HG02840 (cell line): ENCODE measurements around the gene PDZD4.
"Not testable (repeated sequence)": the region's sequence is repeated elsewhere in the genome, so short reads cannot be mapped to it uniquely, and the experiment has no call there.

Experiments
- ATAC-seq: cut with Tn5 transposase; IDR thresholded peaks from one replicate; pipeline ENCODE4 v1.9.1; 2021; ENCODE audit warnings: mild to moderate bottlenecking, moderate library complexity, moderate number of reproducible peaks; ENCODE audit not compliant: unreplicated experiment, low FRiP score

The PDZD4 gene

DNA sequence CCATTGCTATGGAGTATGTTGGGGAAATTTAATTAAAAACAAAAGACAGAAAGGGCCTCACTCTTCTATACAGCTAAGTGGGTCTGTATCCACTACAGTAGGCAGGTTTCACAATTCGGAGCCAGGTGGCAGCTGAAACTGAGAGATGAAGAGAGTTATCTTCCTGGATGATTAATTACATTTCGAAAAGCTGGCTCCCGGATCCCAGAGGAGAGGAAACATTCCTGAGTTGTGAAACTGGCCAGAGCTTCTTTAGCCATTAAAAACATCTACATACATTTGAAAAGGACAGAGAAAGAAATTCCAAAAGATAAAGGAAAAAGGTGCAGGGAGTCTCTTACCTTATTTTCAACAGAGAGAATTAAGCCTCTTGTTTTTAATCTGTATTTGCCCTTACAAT lies 15.5 kb upstream of the PDZD4 start:
- no peak for ATAC-seq

DNA sequence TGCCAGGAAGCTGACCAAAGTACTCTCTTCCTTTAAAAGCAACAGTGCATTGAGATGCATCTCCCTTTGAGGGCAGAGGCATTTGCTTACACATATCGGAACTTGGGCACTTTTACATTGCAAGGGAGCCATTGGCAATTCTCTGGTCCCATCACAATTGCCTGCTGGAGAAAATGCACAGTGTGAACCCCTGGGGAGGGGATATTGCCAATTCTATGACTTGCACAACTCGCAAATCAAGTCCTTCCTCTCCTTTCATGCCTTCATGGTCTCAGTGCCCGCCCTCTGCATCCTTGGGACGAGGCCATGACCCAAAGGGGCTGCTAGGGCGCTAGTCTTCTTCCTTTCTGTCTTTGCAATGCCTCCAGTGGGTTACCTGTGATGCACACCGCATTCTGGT lies 14.9 kb upstream of the PDZD4 start:
- ATAC-seq, result no peak

DNA sequence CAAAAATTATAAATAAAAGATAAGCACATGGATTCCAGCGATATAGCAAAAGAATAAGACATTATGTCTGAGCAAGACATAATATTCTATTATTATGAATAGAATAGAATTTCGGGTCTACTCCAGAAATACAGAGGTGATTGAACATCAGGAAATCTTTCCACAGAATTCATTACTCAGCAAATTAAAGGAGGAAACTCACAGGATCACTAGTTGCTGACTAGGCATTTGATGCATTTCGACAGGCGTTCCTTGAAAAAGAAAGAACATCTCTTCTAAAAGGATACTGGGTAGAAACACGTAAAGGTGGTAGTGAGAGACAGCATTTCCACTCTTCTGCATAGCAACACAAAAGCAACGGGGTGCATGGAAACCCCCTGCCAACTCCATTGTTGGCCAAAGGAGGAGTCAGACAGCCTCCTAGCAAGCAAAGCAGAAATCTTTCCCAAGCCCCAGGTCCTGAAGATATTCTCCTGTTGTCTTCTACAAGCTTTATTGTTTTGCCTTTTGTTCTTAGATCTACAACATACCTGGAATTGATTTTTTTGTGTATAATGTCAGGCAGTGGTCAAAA lies 14.3 kb upstream of the PDZD4 start:
- ATAC-seq, result no peak

DNA sequence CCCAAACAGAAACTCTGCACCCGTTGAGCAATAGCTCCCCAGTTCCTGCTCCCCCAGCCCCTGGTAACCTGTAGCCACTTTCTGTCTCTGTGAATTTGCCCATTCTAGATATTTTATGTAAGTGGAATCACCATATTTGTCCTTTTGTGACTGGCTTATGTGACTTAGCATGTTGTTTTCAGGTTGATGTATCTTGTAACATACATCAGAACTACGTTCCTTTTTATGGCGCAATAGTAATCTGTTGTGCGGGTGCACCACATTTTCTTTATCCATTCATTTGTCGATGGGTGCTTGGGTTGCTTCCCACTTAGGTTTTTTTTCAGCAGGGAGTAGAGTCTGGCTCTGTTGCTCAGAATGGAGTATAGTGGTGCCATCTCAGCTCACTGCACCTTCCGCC lies 6.6 kb upstream of the PDZD4 start:
- no peak for ATAC-seq

DNA sequence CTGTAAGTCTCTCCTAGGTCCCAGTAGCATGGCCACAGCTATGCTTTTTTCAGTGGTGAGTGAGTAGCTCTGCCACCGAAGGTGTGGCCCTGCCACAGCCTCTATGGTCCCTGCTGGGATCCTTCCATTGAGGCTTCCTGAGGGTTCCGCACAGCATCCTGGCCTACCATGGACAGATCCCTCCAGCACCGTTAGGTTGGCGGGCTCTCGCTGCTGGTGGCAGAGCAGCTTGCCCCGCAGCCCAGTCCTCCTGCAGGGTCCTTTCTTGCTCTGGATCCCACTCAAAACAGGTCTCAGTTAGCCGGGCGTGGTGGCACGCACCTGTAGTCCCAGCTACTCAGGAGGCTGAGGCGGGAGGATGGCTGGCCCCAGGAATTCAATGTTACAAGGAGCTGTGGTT lies 2.4 kb upstream of the PDZD4 start:
- ATAC-seq, result no peak

DNA sequence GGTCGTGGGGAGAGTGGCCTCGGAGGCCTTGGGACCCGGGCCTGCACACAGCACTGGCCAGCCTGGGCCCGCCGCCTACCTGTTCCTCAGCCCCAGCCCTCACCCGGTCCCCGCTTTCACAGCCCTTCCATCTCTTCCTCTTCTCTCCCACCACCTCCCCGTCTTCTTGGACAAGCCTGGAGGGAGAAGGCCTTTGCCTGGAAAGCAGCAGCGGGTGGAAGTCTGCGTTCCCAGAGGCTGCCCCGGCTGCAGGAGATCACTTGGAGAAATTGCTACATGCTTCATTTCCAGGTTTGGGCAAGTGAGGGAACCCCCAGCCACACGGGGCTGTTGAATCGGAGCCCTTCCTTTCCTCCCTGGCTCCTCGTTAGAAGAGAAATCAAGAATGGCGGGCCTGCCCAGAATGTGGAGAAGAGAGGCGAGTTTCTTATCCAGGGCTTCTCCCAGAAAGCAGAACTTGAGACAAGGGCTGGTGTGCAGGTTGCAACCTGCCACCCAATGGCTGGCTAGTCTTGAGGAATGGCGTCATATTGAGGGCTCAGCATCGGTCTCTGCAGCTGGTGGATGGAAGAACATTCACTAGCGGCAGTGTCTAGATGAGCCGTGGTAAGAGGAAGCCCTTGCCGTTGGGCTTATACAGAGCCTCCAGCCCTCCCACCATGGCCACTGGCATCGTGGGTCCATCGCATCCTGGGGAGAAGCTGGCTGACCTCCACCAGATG lies 1.2 kb upstream of the PDZD4 start:
- no peak for ATAC-seq

DNA sequence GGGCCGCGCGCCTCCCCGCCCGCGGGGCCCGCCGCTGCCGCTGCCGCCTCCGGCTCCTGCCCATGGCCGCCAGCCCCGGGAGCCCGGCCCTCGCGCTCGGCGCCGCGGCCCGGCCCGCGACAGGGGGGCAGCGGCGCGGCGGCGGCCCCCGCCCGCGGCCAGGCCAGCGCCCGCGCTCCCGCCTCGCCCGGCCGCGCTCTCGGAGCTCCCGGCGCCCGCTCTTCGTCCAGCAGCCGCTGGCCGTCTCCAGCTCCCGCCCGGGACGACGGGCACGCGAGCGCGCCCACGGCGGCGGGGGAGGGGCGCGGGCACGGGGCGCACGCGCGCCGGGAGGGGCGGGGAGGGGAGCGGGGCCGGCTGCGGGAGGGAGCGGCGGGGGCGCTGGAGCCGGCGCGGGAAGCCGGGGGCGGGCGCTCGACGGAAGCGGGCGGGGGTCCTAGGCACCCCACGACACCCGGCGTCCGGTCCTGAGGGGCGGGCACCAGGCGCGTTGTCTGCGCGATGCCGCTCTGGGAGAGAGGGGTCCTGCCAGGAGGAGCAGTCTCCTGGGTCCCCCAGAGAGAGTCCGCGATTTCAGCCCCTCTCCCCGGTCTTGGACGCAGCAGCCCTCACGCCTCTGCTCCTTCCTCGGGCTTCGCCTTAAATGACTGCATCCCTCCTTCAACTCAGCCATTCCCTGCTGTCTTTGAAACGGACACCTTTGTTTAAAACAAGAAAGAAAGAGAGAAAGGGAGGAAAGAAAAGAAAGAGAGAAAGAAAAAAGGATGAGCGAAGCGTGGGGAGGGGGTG lies 490 bp upstream of the PDZD4 start:
- no peak for ATAC-seq

DNA sequence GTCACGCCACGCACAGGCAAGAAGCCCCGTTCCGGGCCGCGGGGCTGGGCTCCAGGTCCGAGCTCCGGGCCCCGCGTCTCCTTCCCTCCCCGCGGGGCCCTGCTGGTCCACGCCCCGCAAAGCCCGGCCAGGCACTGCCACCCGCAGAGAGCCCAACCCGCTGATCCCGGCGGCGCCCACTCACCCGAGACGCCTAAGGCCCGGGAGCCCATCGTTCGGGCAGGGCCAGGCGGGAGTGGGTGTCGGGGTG lies 870 bp downstream of the PDZD4 start:
- no peak for ATAC-seq

DNA sequence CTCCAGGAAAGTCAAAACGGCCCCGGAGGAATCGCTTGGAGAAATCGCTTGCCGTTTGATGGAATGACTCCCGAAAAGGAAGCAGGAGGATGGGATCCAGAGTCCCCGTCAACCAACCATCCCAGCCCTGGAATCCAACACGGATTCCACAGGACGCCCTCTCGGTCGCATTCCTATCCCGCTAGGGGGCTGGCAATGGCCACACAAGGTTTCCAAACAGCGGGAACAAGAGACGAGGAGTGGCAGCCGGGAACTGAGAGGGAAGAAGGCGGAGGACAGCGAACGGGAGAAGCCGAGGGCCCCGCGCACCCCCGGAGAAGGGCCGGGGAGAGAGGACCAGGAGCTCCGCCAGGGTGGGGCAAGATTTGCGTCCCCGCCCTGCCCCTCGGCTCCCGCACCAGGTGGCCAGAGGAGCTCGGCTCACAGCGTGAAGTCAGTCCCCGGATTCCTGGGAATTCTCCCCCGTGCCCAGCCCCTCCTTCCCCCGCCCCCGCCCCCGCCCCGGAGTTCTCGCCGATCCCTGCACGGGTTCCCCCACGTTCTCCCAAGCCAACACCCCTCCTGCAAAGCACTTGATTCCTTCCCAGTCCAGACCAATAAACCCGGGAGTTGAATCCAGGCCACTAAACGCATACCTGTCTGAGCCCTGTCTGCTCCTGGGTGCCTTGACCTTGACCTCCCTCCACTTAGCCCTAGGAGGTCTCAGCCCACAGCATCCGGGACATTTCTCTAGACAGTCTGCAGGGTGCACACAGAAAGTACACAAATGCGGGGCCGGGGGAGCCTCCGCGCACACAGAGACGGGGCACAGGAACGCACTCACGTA lies 1.4 kb downstream of the PDZD4 start:
- ATAC-seq, result no peak

DNA sequence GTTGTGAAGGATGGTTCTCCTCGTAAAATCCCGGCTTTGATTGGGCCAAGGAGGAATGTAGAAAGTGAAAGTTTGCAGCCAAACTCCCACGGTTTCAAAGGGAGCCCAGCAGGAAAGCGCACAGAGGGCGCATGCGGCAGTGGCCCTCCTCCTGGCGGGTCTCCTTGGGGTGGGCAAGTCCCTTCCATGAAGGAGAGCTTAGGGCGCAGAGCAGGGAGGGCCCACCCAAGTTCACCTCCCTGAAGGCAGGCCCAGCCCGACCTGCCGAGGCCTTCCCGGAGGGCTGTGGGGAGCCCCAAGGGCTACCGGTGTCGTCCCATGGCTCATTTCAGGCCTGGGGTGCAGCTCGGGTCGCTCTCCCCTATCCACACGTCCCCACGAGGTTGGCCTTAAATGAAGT lies 2.0 kb downstream of the PDZD4 start:
- no peak for ATAC-seq

DNA sequence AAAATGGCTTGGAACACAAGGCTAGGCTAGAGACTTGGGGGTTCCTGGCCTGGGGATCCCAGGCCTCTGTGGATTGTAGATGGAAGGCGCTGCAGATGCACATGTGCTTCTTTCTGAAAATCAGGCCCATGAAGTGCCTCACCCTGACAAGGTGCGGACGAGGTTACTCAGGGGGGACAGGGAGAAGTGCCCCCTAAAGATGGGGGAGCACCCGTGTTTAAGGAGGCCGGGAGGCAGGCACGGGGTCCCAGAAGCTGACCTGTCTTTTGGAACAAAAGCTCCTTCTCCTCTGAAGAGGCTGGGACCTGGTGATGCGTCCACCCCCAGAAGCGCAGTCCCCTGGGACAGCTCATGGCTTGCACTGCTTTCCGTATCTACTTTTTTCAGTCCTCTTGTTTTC lies 2.4 kb downstream of the PDZD4 start:
- no peak for ATAC-seq

DNA sequence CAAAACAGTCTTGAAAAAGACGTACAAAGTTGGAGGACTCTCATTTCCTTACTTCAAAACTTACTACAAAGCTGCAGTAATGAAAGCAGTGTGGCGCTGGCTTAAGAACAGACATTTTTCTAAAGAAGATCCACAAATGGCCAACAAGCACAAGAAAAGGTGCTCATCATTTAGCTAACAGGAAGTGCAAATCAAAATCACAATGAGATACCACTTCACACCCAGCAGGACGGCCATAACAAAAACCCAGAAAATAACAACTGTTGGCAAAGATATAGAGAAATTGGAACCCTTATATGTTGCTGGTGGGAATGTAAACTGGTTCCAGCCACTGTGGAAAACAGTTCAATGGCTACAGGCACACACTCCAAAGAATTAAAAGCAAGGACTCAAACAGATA lies 3.3 kb downstream of the PDZD4 start:
- ATAC-seq, result no peak

DNA sequence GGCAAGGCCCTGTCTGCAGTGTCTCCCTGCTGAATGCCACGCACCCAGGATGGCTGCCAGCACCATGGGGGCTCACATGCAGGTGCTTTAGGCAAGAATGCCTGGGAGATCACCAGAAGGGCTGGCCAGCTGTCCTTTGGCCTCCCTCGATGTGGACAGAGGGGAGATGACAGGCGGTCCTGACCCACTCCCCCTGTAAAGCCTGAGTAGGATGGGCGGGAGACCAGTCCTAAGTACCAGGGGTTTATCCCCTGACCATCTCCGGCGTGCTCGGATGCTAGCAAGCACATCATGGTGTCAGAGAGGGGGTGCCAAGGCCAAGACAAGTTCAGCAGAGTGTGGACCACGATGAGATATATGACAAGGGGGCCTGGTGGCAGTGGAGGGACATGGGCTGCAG lies 5.3 kb downstream of the PDZD4 start:
- no peak for ATAC-seq

DNA sequence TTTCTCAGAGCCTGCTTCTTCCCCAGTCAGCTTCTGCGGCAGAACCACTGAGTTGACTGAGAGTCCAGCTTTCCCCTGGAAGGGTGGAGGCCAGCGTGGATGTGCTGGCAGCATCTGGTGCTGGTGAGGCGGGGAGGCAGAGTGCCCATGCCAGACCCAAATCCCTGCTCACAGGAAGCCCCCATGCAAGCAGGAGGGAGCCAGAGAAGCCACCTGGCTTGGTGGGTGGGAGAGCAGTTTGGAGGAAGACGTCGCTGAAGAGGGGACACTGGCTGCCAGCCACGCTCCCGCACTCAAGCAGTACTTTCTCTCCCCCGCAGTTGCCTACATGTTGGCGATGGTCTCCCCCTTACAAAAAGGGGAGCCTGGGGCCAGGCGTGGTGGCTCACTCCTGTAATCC lies 6.0 kb downstream of the PDZD4 start:
- ATAC-seq, result no peak

DNA sequence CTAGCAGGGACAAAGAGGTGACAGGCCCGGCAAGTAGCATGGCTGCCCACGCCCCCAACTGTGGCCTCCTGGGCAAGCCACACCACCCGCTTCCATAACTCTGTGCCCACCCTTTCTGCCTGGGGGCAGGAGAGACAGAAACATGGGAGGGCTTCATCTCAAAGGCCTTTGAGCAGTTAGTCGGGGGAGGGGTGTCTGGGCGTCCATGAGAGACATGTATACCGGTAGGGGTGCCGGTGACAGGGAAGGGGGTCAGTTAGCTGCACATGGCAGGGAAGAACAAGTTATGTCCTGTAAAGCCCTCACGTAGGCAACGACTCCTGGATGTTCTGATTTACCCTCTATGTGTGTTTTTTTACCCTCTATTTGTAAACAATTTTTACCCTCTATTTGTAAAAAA lies 9.3 kb downstream of the PDZD4 start:
- ATAC-seq, result no peak

DNA sequence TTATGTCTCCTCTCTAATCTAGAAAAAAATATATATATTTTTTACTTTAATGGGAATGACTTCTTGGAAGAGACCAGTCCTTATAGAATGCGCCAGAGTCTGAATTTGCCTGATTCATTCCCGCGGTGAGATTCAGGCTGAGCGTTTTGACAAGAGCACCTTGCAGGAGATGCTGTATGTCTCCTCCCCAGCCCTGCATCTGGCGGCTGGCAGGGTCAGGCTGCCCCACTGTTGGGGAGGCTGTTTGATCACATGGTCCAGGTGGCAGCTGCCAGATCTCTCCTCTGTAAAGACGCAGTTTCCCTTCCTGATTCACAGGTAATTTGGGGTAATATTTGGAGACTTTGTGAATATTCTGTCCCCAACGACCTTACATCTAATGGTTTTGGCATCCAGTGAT lies 9.7 kb downstream of the PDZD4 start:
- no peak for ATAC-seq

DNA sequence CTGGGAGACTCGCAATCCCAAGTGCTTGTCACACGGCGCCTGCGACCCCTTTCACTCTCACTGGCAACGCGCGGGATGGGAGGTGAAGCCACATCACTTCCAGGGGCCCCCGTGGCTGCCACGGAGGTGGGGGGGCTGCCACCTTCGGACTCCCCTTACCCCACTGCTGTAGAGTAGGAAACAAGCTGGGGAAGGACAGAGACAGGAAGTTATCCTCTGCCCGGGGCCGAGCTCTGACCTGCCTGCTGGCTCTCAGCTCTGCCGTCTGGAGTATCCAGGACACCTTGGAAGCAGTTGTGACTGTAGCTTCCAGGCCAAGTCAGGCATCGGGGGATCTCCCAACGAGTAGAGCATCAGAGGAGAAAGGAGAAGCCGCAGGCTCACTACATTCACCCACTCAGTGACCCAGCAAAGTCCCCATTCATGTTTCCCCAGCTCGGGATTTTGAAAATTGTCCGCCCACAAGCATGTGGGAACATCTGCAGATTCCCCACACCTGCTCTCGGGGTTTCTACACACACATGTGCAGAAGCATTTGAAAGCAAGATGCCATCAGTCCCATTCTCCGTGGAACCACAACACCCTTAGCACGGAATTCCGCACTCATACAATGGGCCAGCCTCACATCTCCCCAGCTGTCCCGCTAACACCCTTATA lies 10.8 kb downstream of the PDZD4 start:
- no peak for ATAC-seq

DNA sequence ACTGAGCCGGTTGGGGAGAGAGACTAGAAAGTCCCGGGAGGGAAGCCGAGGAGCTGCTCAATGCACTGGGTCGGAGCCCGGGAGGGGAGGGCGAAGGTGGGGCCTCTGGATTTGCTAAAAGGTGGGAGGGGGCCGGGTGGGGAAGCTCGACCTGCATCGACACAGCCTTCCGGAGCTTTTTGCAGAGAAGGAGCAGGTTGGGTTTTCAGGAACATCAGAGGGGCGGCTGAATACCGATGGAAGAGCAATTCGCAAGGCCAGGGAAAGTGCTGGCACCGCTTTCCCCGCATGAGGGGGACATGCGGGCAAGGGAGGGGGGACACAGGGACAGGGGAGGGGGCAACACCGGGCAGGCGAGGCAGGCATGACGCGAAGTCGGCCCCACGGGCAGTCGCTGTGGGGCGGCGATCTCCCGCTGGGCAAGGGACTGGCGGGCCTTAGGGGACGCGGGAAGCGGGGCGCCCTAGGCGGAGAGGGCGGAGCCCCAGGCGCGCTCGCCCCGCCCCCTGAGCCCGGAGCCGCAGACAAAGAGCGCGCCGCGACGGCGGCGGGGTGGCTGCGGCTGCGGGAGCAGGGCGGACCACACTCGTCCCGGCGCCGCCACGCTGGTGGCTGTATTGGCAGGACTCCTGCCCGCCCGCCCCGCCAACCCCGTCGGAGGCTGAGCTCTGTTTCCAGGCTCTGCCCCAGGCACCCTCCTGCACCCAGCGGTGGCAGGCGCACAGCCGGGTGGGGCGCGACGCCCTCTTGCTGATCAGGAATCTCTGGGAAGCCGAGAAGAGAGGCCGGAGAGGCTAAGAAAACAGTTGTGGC lies 11.6 kb downstream of the PDZD4 start:
- no peak for ATAC-seq

DNA sequence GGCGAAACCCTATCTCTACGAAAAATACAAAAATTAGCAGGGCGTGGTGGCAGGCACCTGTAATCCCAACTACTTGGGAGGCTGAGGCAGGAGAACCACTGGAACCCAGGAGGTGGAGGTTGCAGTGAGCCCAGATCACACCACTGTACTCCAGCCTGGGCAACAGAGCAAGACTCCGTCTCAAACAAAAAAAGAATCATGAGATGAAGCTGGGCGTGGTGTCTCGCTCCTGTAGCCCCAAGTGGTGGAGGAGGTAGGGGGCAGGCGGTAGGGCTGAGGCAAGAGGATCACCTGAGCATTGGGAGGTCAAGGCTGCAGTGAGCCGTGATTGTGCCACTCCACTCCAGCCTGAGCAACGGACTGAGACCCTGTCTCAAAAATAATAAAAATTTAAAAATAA lies 12.3 kb downstream of the PDZD4 start:
- ATAC-seq, result not testable (repeated sequence)
